ENCODE data around the gene PSG7. TPM values are rescaled to one million over a fixed set of nuclear protein-coding genes. Genes with fewer than 3 reads are reported as not detected.
"Not testable (repeated sequence)": the region's sequence is repeated elsewhere in the genome, so short reads cannot be mapped to it uniquely, and the experiment has no call there.

The PSG7 gene
- polyA plus RNA-seq: not detected in 2 replicates
- polyA minus RNA-seq: not detected in 2 replicates

DNA sequence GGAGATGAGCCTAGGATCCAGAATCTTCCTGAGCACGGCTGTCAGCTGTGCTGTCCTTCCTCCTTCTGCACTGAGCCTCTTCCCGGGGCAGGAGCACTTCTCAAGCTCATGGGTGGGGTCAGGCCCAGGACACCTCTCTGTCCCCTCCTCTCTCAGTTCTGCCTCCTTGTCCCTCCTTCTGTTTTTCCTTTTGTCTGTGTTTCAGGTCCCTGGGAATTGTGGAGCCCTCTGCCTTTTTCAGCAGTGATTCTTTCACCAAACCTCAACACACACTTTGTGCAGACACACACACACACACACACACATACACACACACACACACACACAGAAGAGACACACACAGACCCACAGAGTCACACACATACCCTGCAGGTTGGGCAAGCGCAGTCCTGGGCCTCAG, at the start of gene PSG7:
TSS of gene PSG7 (minus strand) at position 101 of the 400 bp plus-strand sequence. CDS start 131 bp downstream, outside the sequence.
- not testable (repeated sequence) for H2AFZ ChIP-seq (ENCODE audit: low read depth, low read length); H3K27ac ChIP-seq (ENCODE audit: low read length); H3K4me2 ChIP-seq (ENCODE audit: low read length); H3K27me3 ChIP-seq (ENCODE audit: insufficient read depth, low read depth, low read length); H3K4me3 ChIP-seq (ENCODE audit: low read length); H3K9me2 ChIP-seq (ENCODE audit: insufficient read depth, low read length); H4K20me1 ChIP-seq (ENCODE audit: insufficient read depth); H3F3A ChIP-seq (ENCODE audit: insufficient read depth, low read length, poor library complexity, severe bottlenecking); H3K9ac ChIP-seq (ENCODE audit: low read length); H3K36me3 ChIP-seq (ENCODE audit: insufficient read depth, low read length); H3K9me3 ChIP-seq (ENCODE audit: low read length); H3K79me2 ChIP-seq (replicated peaks; ENCODE audit: insufficient read depth, low read length)

DNA sequence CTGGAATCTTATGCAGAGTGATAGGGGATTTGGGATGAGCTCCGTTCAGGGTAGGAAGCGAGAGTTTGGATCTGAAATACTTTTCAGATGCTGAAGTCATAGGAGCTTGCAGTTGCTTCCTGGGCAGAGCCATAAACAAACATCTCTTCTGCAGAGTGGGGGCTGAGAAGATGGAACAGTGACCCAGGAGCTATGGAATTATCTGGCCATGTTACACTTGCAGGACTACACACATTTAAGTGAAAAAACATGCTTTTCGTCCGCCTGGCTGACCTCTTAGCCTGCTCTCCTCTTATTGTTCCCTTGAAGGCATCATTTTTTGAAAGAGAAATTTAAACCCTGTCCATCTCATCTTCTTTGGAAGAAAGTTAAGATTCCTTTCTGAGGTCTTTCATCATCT, 48.6 kb upstream of the PSG7 start:
- Histone ChIP-seq H3K4me2 (ENCODE audit: low read length) (no peak overlapping the region), H3F3A (ENCODE audit: insufficient read depth, low read length, poor library complexity, severe bottlenecking) (no peaks in the 10 kb centered on the region), H3K9ac (ENCODE audit: low read length) (no peak overlapping the region)

DNA sequence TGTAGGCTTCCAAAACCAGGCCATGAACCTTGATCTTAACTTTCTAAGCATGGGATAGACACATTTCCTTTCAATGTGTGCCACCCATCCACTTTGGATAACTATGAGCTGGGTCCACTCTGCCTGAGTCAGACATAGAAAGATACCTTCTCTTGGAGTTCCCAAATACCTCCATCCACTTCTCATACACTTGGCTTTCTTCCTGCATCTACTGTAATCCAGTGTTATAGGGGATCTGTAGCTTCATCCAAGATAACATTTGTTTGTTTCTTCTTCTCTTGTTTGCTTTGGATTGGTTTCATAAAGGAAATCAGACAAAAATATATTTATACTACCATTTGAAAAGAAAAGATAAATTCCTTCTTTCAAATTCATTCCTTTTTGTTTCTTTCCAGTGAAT, 45.1 kb upstream of the PSG7 start:
- H3K9ac ChIP-seq (ENCODE audit: low read length); H3F3A ChIP-seq (ENCODE audit: insufficient read depth, low read length, poor library complexity, severe bottlenecking); H3K27ac ChIP-seq (ENCODE audit: low read length); H3K9me3 ChIP-seq (ENCODE audit: low read length); H3K27me3 ChIP-seq (ENCODE audit: insufficient read depth, low read depth, low read length); H3K4me3 ChIP-seq (ENCODE audit: low read length); H3K4me2 ChIP-seq (ENCODE audit: low read length); H2AFZ ChIP-seq (ENCODE audit: low read depth, low read length); H4K20me1 ChIP-seq (ENCODE audit: insufficient read depth); H3K36me3 ChIP-seq (ENCODE audit: insufficient read depth, low read length); H3K9me2 ChIP-seq (ENCODE audit: insufficient read depth, low read length); H3K79me2 ChIP-seq (replicated peaks; ENCODE audit: insufficient read depth, low read length): not testable (repeated sequence)

More for the DNA sequence above, 48.6 kb upstream of the PSG7 start:
- no peak overlapping the region for H2AFZ ChIP-seq (ENCODE audit: low read depth, low read length)
- no peaks in the 10 kb centered on the region for H3K27me3 ChIP-seq (ENCODE audit: insufficient read depth, low read depth, low read length)
- no peak overlapping the region for H3K27ac ChIP-seq (ENCODE audit: low read length)
- no peak overlapping the region for H3K4me3 ChIP-seq (ENCODE audit: low read length)
- TF ChIP-seq RAD21 (conservative IDR thresholded peaks at IDR 0.05) (no peak), EP300 (conservative IDR thresholded peaks at IDR 0.05; ENCODE audit: poor library complexity, severe bottlenecking) (no peak), EZH2 (IDR thresholded peaks at IDR 0.05; ENCODE audit: borderline replicate concordance, insufficient read depth, low read length, poor library complexity, severe bottlenecking) (no peak), POLR2AphosphoS5 (IDR thresholded peaks at IDR 0.05) (no peak), TAF1 (IDR thresholded peaks at IDR 0.05; ENCODE audit: low read depth) (no peak), SMC3 (conservative IDR thresholded peaks at IDR 0.05; ENCODE audit: poor library complexity) (no peak), MXI1 (conservative IDR thresholded peaks at IDR 0.05; ENCODE audit: poor library complexity, severe bottlenecking) (no peak)
- TF ChIP-seq, protein P1, sequence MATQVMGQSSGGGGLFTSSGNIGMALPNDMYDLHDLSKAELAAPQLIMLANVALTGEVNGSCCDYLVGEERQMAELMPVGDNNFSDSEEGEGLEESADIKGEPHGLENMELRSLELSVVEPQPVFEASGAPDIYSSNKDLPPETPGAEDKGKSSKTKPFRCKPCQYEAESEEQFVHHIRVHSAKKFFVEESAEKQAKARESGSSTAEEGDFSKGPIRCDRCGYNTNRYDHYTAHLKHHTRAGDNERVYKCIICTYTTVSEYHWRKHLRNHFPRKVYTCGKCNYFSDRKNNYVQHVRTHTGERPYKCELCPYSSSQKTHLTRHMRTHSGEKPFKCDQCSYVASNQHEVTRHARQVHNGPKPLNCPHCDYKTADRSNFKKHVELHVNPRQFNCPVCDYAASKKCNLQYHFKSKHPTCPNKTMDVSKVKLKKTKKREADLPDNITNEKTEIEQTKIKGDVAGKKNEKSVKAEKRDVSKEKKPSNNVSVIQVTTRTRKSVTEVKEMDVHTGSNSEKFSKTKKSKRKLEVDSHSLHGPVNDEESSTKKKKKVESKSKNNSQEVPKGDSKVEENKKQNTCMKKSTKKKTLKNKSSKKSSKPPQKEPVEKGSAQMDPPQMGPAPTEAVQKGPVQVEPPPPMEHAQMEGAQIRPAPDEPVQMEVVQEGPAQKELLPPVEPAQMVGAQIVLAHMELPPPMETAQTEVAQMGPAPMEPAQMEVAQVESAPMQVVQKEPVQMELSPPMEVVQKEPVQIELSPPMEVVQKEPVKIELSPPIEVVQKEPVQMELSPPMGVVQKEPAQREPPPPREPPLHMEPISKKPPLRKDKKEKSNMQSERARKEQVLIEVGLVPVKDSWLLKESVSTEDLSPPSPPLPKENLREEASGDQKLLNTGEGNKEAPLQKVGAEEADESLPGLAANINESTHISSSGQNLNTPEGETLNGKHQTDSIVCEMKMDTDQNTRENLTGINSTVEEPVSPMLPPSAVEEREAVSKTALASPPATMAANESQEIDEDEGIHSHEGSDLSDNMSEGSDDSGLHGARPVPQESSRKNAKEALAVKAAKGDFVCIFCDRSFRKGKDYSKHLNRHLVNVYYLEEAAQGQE (IDR thresholded peaks at IDR 0.05; ENCODE audit: borderline replicate concordance): no peak
- TF ChIP-seq, protein P2, sequence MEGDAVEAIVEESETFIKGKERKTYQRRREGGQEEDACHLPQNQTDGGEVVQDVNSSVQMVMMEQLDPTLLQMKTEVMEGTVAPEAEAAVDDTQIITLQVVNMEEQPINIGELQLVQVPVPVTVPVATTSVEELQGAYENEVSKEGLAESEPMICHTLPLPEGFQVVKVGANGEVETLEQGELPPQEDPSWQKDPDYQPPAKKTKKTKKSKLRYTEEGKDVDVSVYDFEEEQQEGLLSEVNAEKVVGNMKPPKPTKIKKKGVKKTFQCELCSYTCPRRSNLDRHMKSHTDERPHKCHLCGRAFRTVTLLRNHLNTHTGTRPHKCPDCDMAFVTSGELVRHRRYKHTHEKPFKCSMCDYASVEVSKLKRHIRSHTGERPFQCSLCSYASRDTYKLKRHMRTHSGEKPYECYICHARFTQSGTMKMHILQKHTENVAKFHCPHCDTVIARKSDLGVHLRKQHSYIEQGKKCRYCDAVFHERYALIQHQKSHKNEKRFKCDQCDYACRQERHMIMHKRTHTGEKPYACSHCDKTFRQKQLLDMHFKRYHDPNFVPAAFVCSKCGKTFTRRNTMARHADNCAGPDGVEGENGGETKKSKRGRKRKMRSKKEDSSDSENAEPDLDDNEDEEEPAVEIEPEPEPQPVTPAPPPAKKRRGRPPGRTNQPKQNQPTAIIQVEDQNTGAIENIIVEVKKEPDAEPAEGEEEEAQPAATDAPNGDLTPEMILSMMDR (IDR thresholded peaks at IDR 0.05; ENCODE audit: poor library complexity, severe bottlenecking): no peak
- no peaks in the 10 kb centered on the region for H4K20me1 ChIP-seq (ENCODE audit: insufficient read depth)
- no peaks in the 10 kb centered on the region for H3K9me3 ChIP-seq (ENCODE audit: low read length)
- H3K79me2 ChIP-seq (replicated peaks; ENCODE audit: insufficient read depth, low read length): no peaks in the 10 kb centered on the region
- H3K36me3 ChIP-seq (ENCODE audit: insufficient read depth, low read length): no peaks in the 10 kb centered on the region
- no peaks in the 10 kb centered on the region for H3K9me2 ChIP-seq (ENCODE audit: insufficient read depth, low read length)

DNA sequence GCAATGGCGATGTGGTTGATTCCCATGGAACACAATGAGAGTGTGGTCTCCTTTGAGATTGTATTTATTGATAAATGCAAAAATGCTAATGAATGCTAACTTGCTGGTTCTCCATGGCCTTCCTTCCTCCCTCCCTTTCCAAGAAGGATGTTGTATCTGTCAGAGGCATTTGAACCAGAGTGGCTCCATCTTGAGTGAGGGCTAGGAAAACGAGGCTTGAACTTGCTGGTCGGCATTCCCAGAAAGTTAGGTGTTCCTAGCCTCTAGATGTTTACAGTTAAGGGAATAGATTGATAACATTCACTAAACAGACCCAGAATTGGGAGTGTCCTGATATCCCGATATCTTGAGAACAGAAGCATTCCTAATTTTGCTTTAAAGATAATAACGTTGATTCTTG, 34.4 kb upstream of the PSG7 start:
- H3K79me2 ChIP-seq (replicated peaks; ENCODE audit: insufficient read depth, low read length); H4K20me1 ChIP-seq (ENCODE audit: insufficient read depth); H3K27ac ChIP-seq (ENCODE audit: low read length); H3K9me2 ChIP-seq (ENCODE audit: insufficient read depth, low read length); H3K9ac ChIP-seq (ENCODE audit: low read length); H3K27me3 ChIP-seq (ENCODE audit: insufficient read depth, low read depth, low read length); H3K36me3 ChIP-seq (ENCODE audit: insufficient read depth, low read length); H3K9me3 ChIP-seq (ENCODE audit: low read length); H3K4me3 ChIP-seq (ENCODE audit: low read length); H2AFZ ChIP-seq (ENCODE audit: low read depth, low read length); H3F3A ChIP-seq (ENCODE audit: insufficient read depth, low read length, poor library complexity, severe bottlenecking); H3K4me2 ChIP-seq (ENCODE audit: low read length): not testable (repeated sequence)

Data from neural cell (in vitro differentiated cells).